CD1c-positive myeloid dendritic cell (primary cell): ENCODE results near the gene RAD51B.

ENCODE experiments used
- DNase-seq: peaks from one replicate; pipeline ENCODE4 v3.0.0-alpha.2; 2016; ENCODE audit errors: extremely low spot score

The RAD51B gene

GRCh38 chr14:68331991-68332390 lies 512.4 kb downstream of the RAD51B start:
- DNase-seq = no peak

GRCh38 chr14:68333262-68333661 lies 513.7 kb downstream of the RAD51B start:
- DNase-seq = peak; percentile 41

GRCh38 chr14:68335312-68335711 lies 515.7 kb downstream of the RAD51B start:
- DNase-seq = no peak

DNA sequence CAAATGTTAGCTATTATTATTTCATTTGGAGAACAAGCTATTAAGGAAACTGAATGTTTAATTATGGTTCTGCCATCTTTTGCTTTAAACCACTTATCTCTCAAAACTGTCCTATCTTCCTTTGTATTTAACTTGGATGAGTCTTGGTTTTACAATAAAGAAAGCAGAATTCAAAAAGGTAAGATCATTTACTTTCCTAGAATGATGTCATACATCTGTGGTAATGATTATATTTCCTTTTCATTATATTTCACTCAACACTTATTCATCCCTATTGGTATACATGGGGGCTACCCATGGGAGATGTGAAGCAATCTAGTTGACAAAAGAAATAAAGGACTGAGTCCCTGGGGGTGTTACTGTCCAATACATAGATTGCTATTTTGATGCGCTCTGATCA lies 516.6 kb downstream of the RAD51B start:
- DNase-seq = no peak

GRCh38 chr14:68337279-68337678 lies 517.7 kb downstream of the RAD51B start:
- peak; percentile 27 for DNase-seq

- DNase-seq = no peak
These were observed 520.7 kb downstream of the RAD51B start for GRCh38 chr14:68340262-68340661.

GRCh38 chr14:68341411-68342212 lies 522.0 kb downstream of the RAD51B start:
- DNase-seq = peak; percentile 26

- peak; percentile 28 for DNase-seq
These were observed 522.7 kb downstream of the RAD51B start for GRCh38 chr14:68342216-68342763.

GRCh38 chr14:68343534-68344118 lies 524.0 kb downstream of the RAD51B start:
- DNase-seq = no peak

- DNase-seq = no peak
These were observed 526.2 kb downstream of the RAD51B start for GRCh38 chr14:68345738-68346137.

DNA sequence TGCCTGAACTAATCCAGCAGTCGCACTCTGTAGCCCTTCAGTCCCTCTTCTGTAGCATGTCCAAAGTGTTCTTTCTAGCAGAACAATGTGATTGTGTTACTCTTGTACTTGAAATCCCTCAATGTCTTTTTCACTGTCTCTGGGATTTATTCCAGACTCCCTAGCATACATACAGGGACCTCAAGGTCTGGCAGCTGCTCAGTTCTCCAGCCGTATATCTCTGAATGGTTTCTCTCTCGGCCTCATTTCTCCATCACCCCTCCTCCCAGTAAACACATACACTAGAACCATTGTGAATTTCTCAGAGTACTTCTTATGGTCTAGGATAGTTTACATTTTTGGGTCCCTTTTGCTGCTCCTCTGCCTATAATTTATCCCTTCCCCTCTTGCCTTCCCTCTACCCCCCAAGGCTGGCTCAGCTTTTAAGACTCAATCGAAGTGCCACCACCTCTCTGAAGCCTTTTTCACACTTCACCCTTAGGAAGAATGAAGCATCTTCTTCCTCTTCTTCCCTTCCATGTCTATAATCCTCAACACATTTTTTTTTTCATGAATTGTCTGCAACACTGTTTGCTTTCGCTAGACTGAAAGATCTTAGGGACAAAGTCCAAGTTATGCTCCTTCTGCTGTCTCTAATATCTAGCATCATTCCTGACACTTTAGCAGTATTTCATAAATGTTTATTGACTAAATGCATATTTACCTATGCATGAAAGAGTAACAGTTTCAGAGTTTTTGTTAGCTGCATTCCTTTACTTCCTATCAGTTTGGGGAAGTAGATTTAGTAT lies 527.2 kb downstream of the RAD51B start:
- no peak for DNase-seq

DNA sequence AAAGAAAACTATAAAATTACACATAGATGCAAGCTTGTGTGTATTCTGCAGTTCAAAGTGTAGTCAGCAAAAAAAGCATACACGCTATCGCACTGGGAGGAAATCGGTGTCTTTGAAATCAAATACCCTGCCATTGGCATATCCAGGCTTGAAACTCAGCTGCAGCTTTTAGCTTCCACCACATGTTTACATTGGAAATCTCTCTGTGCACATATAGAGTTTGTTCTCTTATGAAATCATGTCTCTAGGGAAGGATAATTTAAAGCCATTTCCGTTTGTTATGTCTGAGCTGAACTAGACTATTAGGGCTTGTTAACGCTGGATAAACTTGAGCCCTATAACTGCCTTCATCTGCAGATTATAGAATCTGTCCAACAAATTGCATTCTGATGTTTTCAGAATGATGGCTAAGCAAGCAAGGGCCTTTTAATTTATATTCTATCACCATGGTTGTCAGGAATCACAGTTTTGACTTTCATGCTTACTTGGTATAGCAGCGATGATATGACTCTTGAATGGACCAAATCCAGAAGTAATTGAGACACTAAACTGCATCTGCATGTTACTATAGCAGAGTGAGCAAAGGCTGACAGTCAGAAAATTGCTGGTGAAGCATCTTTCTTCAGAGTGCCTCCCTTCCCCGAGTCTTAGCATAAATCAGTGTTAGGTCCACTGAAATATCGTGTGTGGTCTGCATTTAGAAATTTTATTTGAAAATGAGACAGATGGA lies 530.5 kb downstream of the RAD51B start:
- DNase-seq = no peak

GRCh38 chr14:68355415-68355814 lies 535.8 kb downstream of the RAD51B start:
- DNase-seq = no peak

DNA sequence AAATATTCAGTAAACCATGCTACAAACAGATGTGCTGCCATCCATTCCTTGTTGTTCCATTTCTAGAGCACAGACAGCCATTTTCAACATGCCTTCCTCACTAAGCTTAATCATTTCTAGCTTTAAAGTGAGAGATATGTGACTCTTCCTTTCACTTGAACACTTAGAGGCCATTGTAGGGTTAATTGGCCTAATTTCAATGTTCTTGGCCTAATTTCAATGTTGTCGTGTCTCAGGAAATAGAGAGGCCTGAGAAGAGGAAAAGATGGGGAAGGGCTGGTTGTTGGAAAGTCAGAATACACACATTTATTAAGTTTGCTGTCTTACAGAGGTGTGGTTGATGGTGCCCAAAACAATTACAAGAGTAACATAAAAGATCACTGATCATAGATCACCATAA lies 538.2 kb downstream of the RAD51B start:
- DNase-seq = no peak

GRCh38 chr14:68358500-68358899 lies 538.9 kb downstream of the RAD51B start:
- DNase-seq = no peak

DNA sequence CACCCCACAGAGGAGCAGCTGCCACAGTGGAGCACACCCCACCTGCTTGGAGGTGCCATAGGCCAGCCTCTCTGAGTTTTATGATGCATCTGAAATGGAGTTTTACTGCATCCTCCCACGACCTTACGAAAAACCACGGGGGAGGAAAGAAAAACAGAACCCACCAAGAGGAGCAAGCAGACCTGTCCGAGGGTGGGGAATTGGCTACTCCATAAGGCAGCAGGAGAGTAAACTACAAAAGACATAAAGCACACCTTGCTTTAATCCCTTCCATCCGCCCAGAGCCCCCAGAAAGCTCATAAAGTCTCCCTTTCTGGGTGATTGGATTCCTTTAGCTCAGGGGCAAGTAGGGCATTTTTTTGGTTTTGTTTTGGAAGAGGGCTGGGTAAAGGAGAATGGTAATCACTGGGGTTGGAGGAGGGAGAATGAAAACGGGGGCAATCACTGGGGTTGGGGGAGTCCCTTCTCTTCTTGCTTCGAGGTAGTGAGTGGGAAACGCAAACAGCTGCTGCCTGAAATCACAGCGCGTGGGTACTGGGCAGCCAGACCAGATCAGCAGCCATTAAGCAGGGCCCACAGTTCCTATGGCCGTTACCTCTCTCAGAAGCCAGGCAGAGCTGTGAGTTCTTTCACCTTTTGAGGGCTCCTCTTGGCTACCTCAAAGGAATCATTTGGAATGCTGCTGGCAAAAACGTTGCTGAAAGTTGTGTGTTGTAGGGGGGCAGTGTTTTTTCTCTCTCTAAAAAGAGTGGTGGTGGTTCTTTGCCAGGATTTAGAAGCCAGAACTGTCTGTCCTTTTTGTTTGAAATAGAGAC lies 539.6 kb downstream of the RAD51B start:
- no peak for DNase-seq

- peak; percentile 40 for DNase-seq
These were observed 540.4 kb downstream of the RAD51B start for GRCh38 chr14:68359837-68360552.

GRCh38 chr14:68361231-68361630 lies 541.7 kb downstream of the RAD51B start:
- no peak for DNase-seq

DNA sequence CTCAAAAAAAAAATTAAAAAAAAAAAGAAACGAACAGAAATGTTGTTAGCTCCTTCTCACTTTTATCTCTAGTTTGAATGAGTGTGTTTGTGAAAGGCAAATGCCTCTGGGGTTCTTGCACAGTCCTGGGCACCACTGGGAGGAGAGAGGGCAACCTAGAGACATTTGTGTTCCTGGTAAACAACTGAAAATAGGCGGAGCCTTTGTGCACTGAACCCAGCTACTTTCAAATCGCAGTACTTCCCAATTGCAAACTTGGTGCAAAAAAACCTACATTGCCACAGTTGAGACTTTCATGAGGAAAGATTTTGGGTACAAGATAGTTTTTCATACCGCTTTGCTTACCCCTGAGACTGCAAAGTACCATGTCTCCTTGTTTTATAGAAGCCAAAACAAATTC lies 543.3 kb downstream of the RAD51B start:
- DNase-seq = peak; percentile 56

- DNase-seq = peak; percentile 55
These were observed 543.9 kb downstream of the RAD51B start for GRCh38 chr14:68363466-68363842.
